ENCODE measurements around the gene B3GAT1. TPM values are rescaled to one million over a fixed set of nuclear protein-coding genes. Genes with fewer than 3 reads are reported as not detected.

B3GAT1 gene
- total and polyA plus RNA-seq, 12 donors, result 0.04 to 0.60 (median 0.08) TPM; not detected in 6

- intact Hi-C loops (cut with DNase I), result no loop called here
- Histone ChIP-seq H3K36me3 (no peaks in the 10 kb centered on the region), H3K4me1 (peaks cover 0 to under 1% (median 0%) of the 10 kb centered on the region in 9 donors), H3K27ac (no peak overlapping the region), H3K9me3 (peaks cover 0 to 11% (median 0%) of the 10 kb centered on the region in 11 donors), H3K4me3 (no peak overlapping the region), H3K27me3 (peaks cover 0 to 44% (median 12%) of the 10 kb centered on the region in 7 donors)
- TF ChIP-seq CTCF (IDR thresholded peaks at IDR 0.05), result no peak
- ATAC-seq, result no peak
- WGBS, 2 donors, result 46 to 60% methylated on average over 2 of the region's 2 CpGs
- no peak for DNase-seq
Observed at GRCh38 chr11:134355136-134355535, 56.9 kb downstream of the B3GAT1 start.

- no peak overlapping the region for H3K27ac ChIP-seq
- ATAC-seq (no peak), DNase-seq (no peak)
- H3K4me3 ChIP-seq, result no peak overlapping the region
- peaks cover 0 to 11% (median 0%) of the 10 kb centered on the region in 11 donors for H3K9me3 ChIP-seq
- H3K36me3 ChIP-seq, result no peaks in the 10 kb centered on the region
- WGBS, 2 donors, result 75 to 81% methylated on average over 2 of the region's 2 CpGs
- H3K27me3 ChIP-seq, result peaks cover 0 to 20% (median 0%) of the 10 kb centered on the region in 7 donors
- no peak for TF ChIP-seq CTCF (IDR thresholded peaks at IDR 0.05)
- intact Hi-C loops (cut with DNase I), result no loop called here
- H3K4me1 ChIP-seq, result no peaks in the 10 kb centered on the region
Observed at GRCh38 chr11:134352111-134352510, 59.9 kb downstream of the B3GAT1 start.

- 87 to 89% methylated on average over 9 of the region's 9 CpGs for WGBS, 2 donors
- no peak for TF ChIP-seq CTCF (IDR thresholded peaks at IDR 0.05)
- intact Hi-C loops (cut with DNase I), result no loop called here
- no peak overlapping the region for H3K4me3 ChIP-seq
- no peaks in the 10 kb centered on the region for H3K4me1 ChIP-seq
- peaks cover 0 to 11% (median 0%) of the 10 kb centered on the region in 11 donors for H3K9me3 ChIP-seq
- peaks cover 0 to 21% (median 0%) of the 10 kb centered on the region in 7 donors for H3K27me3 ChIP-seq
- no peak overlapping the region for H3K27ac ChIP-seq
- ATAC-seq, result no peak
- no peaks in the 10 kb centered on the region for H3K36me3 ChIP-seq
- no peak for DNase-seq
Observed at GRCh38 chr11:134350381-134350780, 61.7 kb downstream of the B3GAT1 start.

- no peak for ATAC-seq
- H3K36me3 ChIP-seq, result no peaks in the 10 kb centered on the region
- DNase-seq, result no peak
- no peaks in the 10 kb centered on the region for H3K4me1 ChIP-seq
- peaks cover 0 to 11% (median 0%) of the 10 kb centered on the region in 11 donors for H3K9me3 ChIP-seq
- WGBS, 2 donors, result 77 to 78% methylated on average over 10 of the region's 10 CpGs
- no peak for TF ChIP-seq CTCF (IDR thresholded peaks at IDR 0.05)
- H3K27me3 ChIP-seq, result peaks cover 0 to 24% (median 0%) of the 10 kb centered on the region in 7 donors
- no peak overlapping the region for H3K27ac ChIP-seq
- intact Hi-C loops (cut with DNase I), result no loop called here
- no peak overlapping the region for H3K4me3 ChIP-seq
Observed at GRCh38 chr11:134349802-134350355, 62.2 kb downstream of the B3GAT1 start.

All from heart right ventricle (tissue), 16 donors.